Subcutaneous preadipocyte (primary cell): ENCODE results near the gene RPAP2. TPM values are rescaled to one million over a fixed set of nuclear protein-coding genes. Genes with fewer than 3 reads are reported as not detected.

Experiments
- small RNA-seq: library from RNA; depleted of rRNA; stranded (forward); fragments of <200 nt; gene quantifications from one replicate; pipeline ENCODE3, GENCODE V24; 2012
- total RNA-seq: library from RNA; depleted of rRNA; stranded (reverse); fragments of >200 nt; gene quantifications from 2 replicates; pipeline ENCODE4 v1.2.3, GENCODE V29; 2012

RPAP2 gene
- 5.5 and 6.2 TPM in 2 replicates for total RNA-seq

DNA sequence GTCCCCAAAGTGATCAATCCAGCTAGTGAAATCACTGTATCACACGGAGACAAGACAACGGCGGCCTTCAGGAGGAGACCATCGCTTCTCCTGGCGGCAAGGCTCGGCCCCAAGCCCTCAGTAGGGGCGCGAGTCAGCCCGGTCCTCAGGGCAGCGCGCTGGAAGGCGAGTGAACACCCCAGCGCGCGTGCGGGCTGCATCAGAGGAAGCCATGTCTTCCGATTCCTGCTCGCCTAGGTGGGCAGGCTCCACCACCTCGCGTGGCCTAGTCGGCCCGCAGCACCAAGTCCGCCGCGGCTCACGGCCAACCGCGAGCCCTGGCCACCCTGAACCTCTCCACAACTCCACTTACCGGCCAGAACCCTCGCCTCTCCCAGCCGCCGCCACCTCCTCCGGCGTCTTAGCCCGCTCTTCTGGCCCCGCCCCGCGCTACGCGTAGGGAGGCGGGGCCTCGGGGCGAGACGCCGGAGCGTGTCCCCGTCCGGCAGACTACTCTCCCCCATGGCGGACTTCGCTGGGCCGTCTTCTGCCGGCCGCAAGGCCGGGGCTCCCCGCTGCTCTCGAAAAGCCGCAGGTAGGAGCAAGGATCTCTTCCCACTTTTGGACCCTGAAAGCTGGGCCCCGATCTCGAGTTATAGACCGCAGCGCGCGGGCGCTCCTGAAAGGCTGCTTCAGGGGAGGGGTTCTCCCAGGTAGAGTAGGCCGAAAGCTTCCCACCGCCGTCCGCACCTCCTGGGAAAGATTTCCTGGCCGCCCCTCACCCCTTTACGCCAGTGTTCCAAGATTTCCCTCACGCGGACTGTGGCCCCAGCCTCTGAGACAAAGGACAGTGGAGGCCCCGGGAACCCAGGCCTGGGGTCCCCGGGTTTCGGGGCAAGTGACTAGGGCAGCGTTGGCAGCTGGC, at the start of gene RPAP2, which contains the start of gene GLMN:
Gene RPAP2, plus strand, starts transcription at position 487 of the 904 bp plus-strand sequence. Its CDS starts 15 bp downstream, at position 502.
Gene GLMN, minus strand, starts transcription at position 415 of the 904 bp plus-strand sequence. CDS start 988 bp downstream, outside the sequence.

Small RNA genes within 50 kb of the gene (small RNA-seq; reads per million reads assigned to genes)
- gene RN7SL824P, result not detected

Other genes starting within 250 kb of the RPAP2 start
- gene SETSIP, start 223.6 kb upstream of the RPAP2 start, total RNA-seq, result 0.20 and 0.37 TPM in 2 replicates
- 2.9 and 3.5 TPM in 2 replicates for gene BTBD8, start 218.7 kb upstream of the RPAP2 start, total RNA-seq
- not detected in 2 replicates for gene C1orf146, start 81.1 kb upstream of the RPAP2 start, total RNA-seq
- gene GLMN, start 72 bp upstream of the RPAP2 start, total RNA-seq, result 11.3 and 12.9 TPM in 2 replicates
- under 0.01 and 0.20 TPM in 2 replicates for gene GFI1, start 187.9 kb downstream of the RPAP2 start, total RNA-seq